GM18907 (cell line): ENCODE results near the gene KLK8.

Experiments
- ATAC-seq: cut with Tn5 transposase; IDR thresholded peaks from one replicate; pipeline ENCODE4 v1.9.1; 2021; ENCODE audit warnings: mild to moderate bottlenecking, moderate library complexity; ENCODE audit not compliant: unreplicated experiment

KLK8 gene

GRCh38 chr19:50957587-50957986 lies 43.8 kb downstream of the KLK8 start:
- no peak for ATAC-seq

- ATAC-seq, result no peak
These were observed 48.5 kb downstream of the KLK8 start, which contains the start of gene KLK5 for GRCh38 chr19:50952910-50953309. TSS of gene KLK5 (minus strand) at chr19:50953038. CDS start at chr19:50952657, 381 bp downstream.

DNA sequence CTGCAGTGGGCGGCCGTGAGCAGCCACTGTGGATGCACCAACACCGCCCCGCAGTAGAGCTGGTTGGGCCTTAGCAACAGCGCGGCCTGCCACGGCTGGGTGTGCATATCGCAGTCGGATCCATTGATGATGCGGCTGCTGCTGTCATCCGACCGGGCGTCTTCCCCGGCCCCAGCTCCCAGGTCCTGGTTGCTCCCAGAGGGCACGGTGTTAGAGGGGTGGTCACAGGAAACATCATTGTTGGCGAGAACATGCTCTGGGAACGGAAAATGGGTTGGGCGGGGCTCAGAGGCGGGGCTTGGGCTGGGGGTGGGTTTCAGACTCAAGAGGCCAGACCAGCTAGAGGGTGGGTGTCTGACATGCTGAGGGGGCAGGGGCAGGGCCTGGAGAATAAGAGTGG lies 51.5 kb downstream of the KLK8 start:
- ATAC-seq, result no peak

DNA sequence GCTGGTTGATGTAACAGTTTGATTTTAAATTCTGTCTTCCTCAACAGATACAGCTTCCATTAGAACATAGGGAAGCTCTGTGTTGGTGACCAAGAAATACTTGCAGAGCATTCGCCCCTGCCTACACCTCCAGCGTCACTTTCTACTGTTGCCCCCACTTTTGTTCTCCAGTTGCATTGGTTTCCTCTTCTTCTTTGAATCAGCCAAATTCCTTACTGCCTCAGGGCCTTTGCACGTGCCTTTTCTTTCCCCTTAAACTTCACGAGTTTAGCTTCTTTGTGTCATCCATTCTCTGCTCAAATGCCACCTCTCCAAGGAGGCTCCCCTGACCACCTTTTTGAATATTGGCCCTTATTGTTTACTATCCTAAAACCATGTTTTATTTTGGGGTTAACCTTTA lies 54.3 kb downstream of the KLK8 start:
- ATAC-seq, result no peak
